Spleen (tissue), 11 donors: ENCODE data around the gene ECI1. TPM values are rescaled to one million over a fixed set of nuclear protein-coding genes. Genes with fewer than 3 reads are reported as not detected.

ENCODE experiments used
- DNase-seq: peaks from one replicate; pipeline ENCODE4 v3.0.0-alpha.2; 2020
- H3K27ac ChIP-seq, 8 donors: fragments of 200-600 bp; sonication (generic) in 7 of 8; 1 replicate in 4 of 8; 2 replicates in 4 of 8; pipeline versions ENCODE4 v1.5.0 to v1.8.0; 2016 to 2021; ENCODE audit warnings: inconsistent platforms in 4 of 8, mild to moderate bottlenecking in 4 of 8, moderate library complexity in 1 of 8
- H3K27me3 ChIP-seq, 7 donors: fragments of 200-600 bp; sonication (generic) in 6 of 7; replicated peaks in 1 of 7; 1 replicate in 4 of 7; 2 replicates in 3 of 7; pipeline versions ENCODE4 v1.5.0 to v1.8.0; 2016 to 2021; ENCODE audit warnings: inconsistent platforms in 3 of 7, mild to moderate bottlenecking in 1 of 7
- H3K36me3 ChIP-seq, 6 donors: fragments of 200-600 bp; sonication (generic) in 5 of 6; 1 replicate in 4 of 6; 2 replicates in 2 of 6; pipeline versions ENCODE4 v1.5.0 to v1.8.0; 2016 to 2021; ENCODE audit warnings: inconsistent platforms in 2 of 6
- H3K4me1 ChIP-seq, 6 donors: fragments of 200-600 bp; sonication (generic) in 5 of 6; 1 replicate in 3 of 6; 2 replicates in 3 of 6; pipeline versions ENCODE4 v1.5.0 to v1.8.0; 2016 to 2021; ENCODE audit warnings: inconsistent platforms in 3 of 6
- H3K4me3 ChIP-seq, 8 donors: fragments of 200-600 bp; sonication (generic) in 7 of 8; 1 replicate in 4 of 8; 2 replicates in 4 of 8; pipeline versions ENCODE4 v1.5.0 to v1.8.0; 2016 to 2021; ENCODE audit warnings: inconsistent platforms in 4 of 8, mild to moderate bottlenecking in 4 of 8, moderate library complexity in 2 of 8
- H3K9me3 ChIP-seq, 8 donors: fragments of 200-600 bp; sonication (generic) in 7 of 8; 1 replicate in 4 of 8; 2 replicates in 4 of 8; pipeline versions ENCODE4 v1.5.0 to v1.8.0; 2016 to 2021; ENCODE audit warnings: inconsistent platforms in 4 of 8
- CTCF ChIP-seq, 11 experiments: fragments of 200-600 bp in 7 of 11; fragments of 450-650 bp in 4 of 11; sonication (generic) in 4 of 11; IDR thresholded peaks in 8 of 11; conservative IDR thresholded peaks in 3 of 11; 1 replicate in 7 of 11; 2 replicates in 4 of 11; pipeline versions ENCODE4 v1.4.0 to v1.8.0; 2016 to 2021; ENCODE audit warnings: antibody characterized with exemption in 11 of 11, inconsistent platforms in 4 of 11, mild to moderate bottlenecking in 1 of 11
- POLR2A ChIP-seq, 3 donors: fragments of 450-650 bp; IDR thresholded peaks; one replicate each; pipeline ENCODE4 v1.5.1; 2017; ENCODE audit warnings: antibody characterized with exemption in 3 of 3, mild to moderate bottlenecking in 1 of 3
- POLR2AphosphoS5 ChIP-seq, 3 donors: sonication (generic); formaldehyde crosslinking; IDR thresholded peaks; one replicate each; pipeline ENCODE4 v1.5.1; 2017; ENCODE audit warnings: antibody characterized with exemption in 3 of 3
- WGBS, 5 donors: extraction: QIAGEN DNeasy Blood & Tissue Kit in 3 of 5; methylation state at CpG; one replicate each; pipeline versions ENCODE4 v1.1.5 to v1.1.7; 2013 to 2018; 5-methylcytosine and 5-hydroxymethylcytosine counted together
- intact Hi-C: fragments of 100-400 bp; cut with DNase I; formaldehyde crosslinking; loops from one replicate; pipeline ENCODE4 v1.15.0; 2023; ENCODE audit warnings: low total_unique reads
- polyA plus RNA-seq, 3 donors: library from polyadenylated mRNA; stranded (reverse); fragments of 200-250 nt; gene quantifications; one replicate each; pipeline ENCODE4 v1.2.1, GENCODE V29; 2013
- total RNA-seq, 7 donors: library from RNA; depleted of rRNA in 3 of 7; stranded (reverse); fragments of >200 nt in 3 of 7; fragmentation: NEBNext Ultra II Directional in 4 of 7; extraction: Animal tissue kit (Norgen Biotek cat#: 25700) in 4 of 7; gene quantifications; one replicate each; pipeline versions ENCODE4 v1.1.0 to v1.2.1, GENCODE V29; 2016 to 2021
- donor health status: healthy with polysubstance abuse.
- donor health status: DM: no; HTN: no; CAD: no; lungs with moderate emphysema.
- donor health status: DM: no; HTN: no; CAD: no.
- donor health status: Bipolar disorder and iron deficiency.
- donor health status: healthy.
- donor health status: DM: no; HTN: no; CAD: no.
- donor health status: DM: yes; HTN: yes; CAD: no.

The ECI1 gene
- total and polyA plus RNA-seq, 10 donors: 20.6 to 54.8 (median 34.0) TPM

- TF ChIP-seq POLR2AphosphoS5 (IDR thresholded peaks at IDR 0.05) (no peak), CTCF (IDR thresholded peaks at IDR 0.05 in 8 of 11, conservative IDR thresholded peaks at IDR 0.05 in 3 of 11) (no peak), POLR2A (IDR thresholded peaks at IDR 0.05) (no peak)
- Histone ChIP-seq H3K27ac (peak overlapping the region; percentile 78 to 96 (median 90)), H3K9me3 (no peaks in the 10 kb centered on the region), H3K36me3 (peaks cover 0 to 52% (median 41%) of the 10 kb centered on the region in 6 donors), H3K4me3 (peak overlapping the region; percentile 59 to 85 (median 68)), H3K27me3 (no peaks in the 10 kb centered on the region), H3K4me1 (peaks cover 9 to 52% (median 29%) of the 10 kb centered on the region in 6 donors)
- DNase-seq: no peak
- 13 to 16% (median 13%) methylated on average over 18 to 35 of the region's 35 CpGs for WGBS, 5 donors
- intact Hi-C loops: no loop called here
Measured at GRCh38 chr16:2250652-2251295, 613 bp downstream of the ECI1 start.

GRCh38 chr16:2246301-2246885 is 5.0 kb downstream of the ECI1 start:
- Histone ChIP-seq H3K4me3 (no peak overlapping the region), H3K4me1 (peaks cover 9 to 38% (median 15%) of the 10 kb centered on the region in 6 donors), H3K36me3 (peaks cover 0 to 57% (median 44%) of the 10 kb centered on the region in 6 donors), H3K27me3 (no peaks in the 10 kb centered on the region), H3K9me3 (no peaks in the 10 kb centered on the region), H3K27ac (no peak overlapping the region)
- no peak for TF ChIP-seq POLR2A (IDR thresholded peaks at IDR 0.05)
- WGBS, 5 donors: 87 to 96% (median 95%) methylated on average over 10 to 18 of the region's 18 CpGs
- intact Hi-C loops: no loop called here
- no peak for DNase-seq

GRCh38 chr16:2244926-2245795 is 6.2 kb downstream of the ECI1 start:
- no peak for DNase-seq
- WGBS, 5 donors: 93 to 96% (median 94%) methylated on average over 30 of the region's 30 CpGs
- no peaks in the 10 kb centered on the region for H3K27me3 ChIP-seq
- H3K27ac ChIP-seq: no peak overlapping the region
- H3K4me3 ChIP-seq: no peak overlapping the region
- peaks cover 0 to 70% (median 46%) of the 10 kb centered on the region in 6 donors for H3K36me3 ChIP-seq
- intact Hi-C loops: no loop called here
- TF ChIP-seq CTCF (IDR thresholded peaks at IDR 0.05 in 8 of 11, conservative IDR thresholded peaks at IDR 0.05 in 3 of 11) (no peak), POLR2AphosphoS5 (IDR thresholded peaks at IDR 0.05) (no peak), POLR2A (IDR thresholded peaks at IDR 0.05) (no peak)
- H3K9me3 ChIP-seq: no peaks in the 10 kb centered on the region
- peaks cover 2 to 29% (median 7%) of the 10 kb centered on the region in 6 donors for H3K4me1 ChIP-seq

GRCh38 chr16:2244301-2244700 is 7.1 kb downstream of the ECI1 start:
- H3K27me3 ChIP-seq: no peaks in the 10 kb centered on the region
- H3K4me1 ChIP-seq: peaks cover 0 to 21% (median under 1%) of the 10 kb centered on the region in 6 donors
- no peak for DNase-seq
- no peaks in the 10 kb centered on the region for H3K9me3 ChIP-seq
- WGBS, 5 donors: 85 to 90% (median 88%) methylated on average over 9 to 17 of the region's 17 CpGs
- intact Hi-C loops: no loop called here
- no peak overlapping the region for H3K27ac ChIP-seq
- H3K36me3 ChIP-seq: peaks cover 0 to 78% (median 46%) of the 10 kb centered on the region in 6 donors
- H3K4me3 ChIP-seq: no peak overlapping the region
- TF ChIP-seq POLR2AphosphoS5 (IDR thresholded peaks at IDR 0.05) (no peak), CTCF (IDR thresholded peaks at IDR 0.05 in 8 of 11, conservative IDR thresholded peaks at IDR 0.05 in 3 of 11) (no peak), POLR2A (IDR thresholded peaks at IDR 0.05) (no peak)
